Muscle layer of colon (tissue), 2 donors: ENCODE data around the gene PEX11B.
A peak's percentile ranks its signal among the peaks of the same experiment; 100 is the strongest.

Experiments
- H3K27ac ChIP-seq: one replicate; pipeline ENCODE4 v1.7.0; 2013; ENCODE audit warnings: low read depth, mild to moderate bottlenecking, low read length, moderate library complexity
- H3K27me3 ChIP-seq, 2 donors: one replicate each; pipeline ENCODE4 v1.7.0; 2013; ENCODE audit warnings: low read length in 2 of 2, mild to moderate bottlenecking in 2 of 2; ENCODE audit not compliant: insufficient read depth in 2 of 2, control insufficient read depth in 1 of 2
- H3K36me3 ChIP-seq: one replicate; pipeline ENCODE4 v1.7.0; 2013; ENCODE audit warnings: mild to moderate bottlenecking, low read length; ENCODE audit not compliant: insufficient read depth
- H3K4me1 ChIP-seq: one replicate; pipeline ENCODE4 v1.7.0; 2013; ENCODE audit warnings: mild to moderate bottlenecking, low read length; ENCODE audit not compliant: insufficient read depth
- H3K4me3 ChIP-seq, 2 donors: one replicate each; pipeline ENCODE4 v1.7.0; 2013; ENCODE audit warnings: low read length in 2 of 2, low read depth in 1 of 2, mild to moderate bottlenecking in 1 of 2, moderate library complexity in 1 of 2
- H3K9ac ChIP-seq: one replicate; pipeline ENCODE4 v1.7.0; 2013; ENCODE audit warnings: low read length
- H3K9me3 ChIP-seq: one replicate; pipeline ENCODE4 v1.7.0; 2013; ENCODE audit warnings: mild to moderate bottlenecking, low read length
- donor health status: abdominal sarcoma.
- donor health status: Adenocarcinoma of cecum.

Gene PEX11B

GRCh38 chr1:145918144-145918991 lies at the start of gene PEX11B:
Gene PEX11B (minus strand): TSS chr1:145918717. CDS start chr1:145918688, 29 bp downstream.
- H3K9ac ChIP-seq = peak within 1 kb of the TSS; percentile 98
- no peaks in the 10 kb centered on the region for H3K27me3 ChIP-seq
- peak within 1 kb of the TSS; percentile 78 to 97 for H3K4me3 ChIP-seq
- peaks cover 18% of the 10 kb centered on the region for H3K4me1 ChIP-seq
- peaks cover 25% of the 10 kb centered on the region for H3K36me3 ChIP-seq
- H3K27ac ChIP-seq = peak within 1 kb of the TSS; percentile 92
- H3K9me3 ChIP-seq = no peaks in the 10 kb centered on the region

- Histone ChIP-seq H3K36me3 (no peaks in the 10 kb centered on the region), H3K9ac (no peak overlapping the region), H3K27ac (no peak overlapping the region), H3K4me1 (peaks cover 22% of the 10 kb centered on the region), H3K4me3 (no peak overlapping the region), H3K9me3 (no peaks in the 10 kb centered on the region), H3K27me3 (no peaks in the 10 kb centered on the region)
Measured at GRCh38 chr1:145967288-145967687, 48.8 kb upstream of the PEX11B start.

- Histone ChIP-seq H3K9me3 (no peaks in the 10 kb centered on the region), H3K27ac (peak overlapping the region; percentile 96), H3K4me3 (peak overlapping the region; percentile 33 to 89), H3K9ac (peak overlapping the region; percentile 83), H3K27me3 (no peaks in the 10 kb centered on the region), H3K4me1 (peaks cover 22% of the 10 kb centered on the region), H3K36me3 (no peaks in the 10 kb centered on the region)
Measured at GRCh38 chr1:145965119-145965744, 46.7 kb upstream of the PEX11B start.

- Histone ChIP-seq H3K9me3 (no peaks in the 10 kb centered on the region), H3K27ac (peak within 1 kb of the TSS; percentile 96), H3K9ac (peak within 1 kb of the TSS; percentile 83), H3K4me3 (peak within 1 kb of the TSS; percentile 34 to 89), H3K4me1 (peaks cover 28% of the 10 kb centered on the region), H3K36me3 (no peaks in the 10 kb centered on the region), H3K27me3 (no peaks in the 10 kb centered on the region)
Measured at GRCh38 chr1:145964328-145965118, 46.0 kb upstream of the PEX11B start, which contains the start of the genes ANKRD34A and POLR3GL. Gene ANKRD34A (minus strand): TSS chr1:145964575. CDS start chr1:145961759, 2,816 bp downstream. Gene POLR3GL (plus strand): TSS chr1:145964690. CDS start chr1:145974866, 10,176 bp downstream.

GRCh38 chr1:145963265-145964019 lies 44.9 kb upstream of the PEX11B start:
- H3K4me1 ChIP-seq = peaks cover 39% of the 10 kb centered on the region
- no peaks in the 10 kb centered on the region for H3K9me3 ChIP-seq
- no peaks in the 10 kb centered on the region for H3K36me3 ChIP-seq
- no peaks in the 10 kb centered on the region for H3K27me3 ChIP-seq
- peak overlapping the region; percentile 96 for H3K27ac ChIP-seq
- peak overlapping the region; percentile 34 to 89 for H3K4me3 ChIP-seq
- peak overlapping the region; percentile 83 for H3K9ac ChIP-seq

- peak overlapping the region; percentile 96 for H3K27ac ChIP-seq
- H3K36me3 ChIP-seq = no peaks in the 10 kb centered on the region
- H3K9me3 ChIP-seq = no peaks in the 10 kb centered on the region
- H3K4me3 ChIP-seq = peak overlapping the region; percentile 63 to 94
- peak overlapping the region; percentile 37 for H3K9ac ChIP-seq
- H3K27me3 ChIP-seq = no peaks in the 10 kb centered on the region
- H3K4me1 ChIP-seq = peaks cover 43% of the 10 kb centered on the region
Measured at GRCh38 chr1:145962157-145963102, 43.9 kb upstream of the PEX11B start.

GRCh38 chr1:145961425-145962156 lies 43.1 kb upstream of the PEX11B start:
- no peaks in the 10 kb centered on the region for H3K9me3 ChIP-seq
- no peaks in the 10 kb centered on the region for H3K27me3 ChIP-seq
- peaks cover 46% of the 10 kb centered on the region for H3K4me1 ChIP-seq
- peak overlapping the region; percentile 89 for H3K27ac ChIP-seq
- no peaks in the 10 kb centered on the region for H3K36me3 ChIP-seq
- H3K4me3 ChIP-seq = peak overlapping the region; percentile 63 to 94
- H3K9ac ChIP-seq = peak overlapping the region; percentile 89

GRCh38 chr1:145961109-145961424 lies 42.5 kb upstream of the PEX11B start:
- Histone ChIP-seq H3K9me3 (no peaks in the 10 kb centered on the region), H3K4me3 (peak overlapping the region; percentile 63 to 94), H3K27me3 (no peaks in the 10 kb centered on the region), H3K36me3 (no peaks in the 10 kb centered on the region), H3K9ac (peak overlapping the region; percentile 89), H3K27ac (peak overlapping the region; percentile 89), H3K4me1 (peaks cover 51% of the 10 kb centered on the region)

GRCh38 chr1:145960468-145961108 lies 42.1 kb upstream of the PEX11B start:
- H3K27ac ChIP-seq = peak overlapping the region; percentile 89
- H3K4me1 ChIP-seq = peaks cover 56% of the 10 kb centered on the region
- no peaks in the 10 kb centered on the region for H3K36me3 ChIP-seq
- no peaks in the 10 kb centered on the region for H3K9me3 ChIP-seq
- no peaks in the 10 kb centered on the region for H3K27me3 ChIP-seq
- peak overlapping the region; percentile 89 for H3K9ac ChIP-seq
- peak overlapping the region; percentile 63 to 94 for H3K4me3 ChIP-seq
